GM18511 (cell line): ENCODE data around the gene GSPT1.

ENCODE experiments used
- ATAC-seq: cut with Tn5 transposase; IDR thresholded peaks from one replicate; pipeline ENCODE4 v1.9.1; 2021; ENCODE audit warnings: mild to moderate bottlenecking, moderate library complexity; ENCODE audit not compliant: unreplicated experiment

GSPT1 gene

GRCh38 chr16:11913425-11914079 is 2.2 kb downstream of the GSPT1 start:
- no peak for ATAC-seq

- ATAC-seq = no peak
Measured at GRCh38 chr16:11909653-11910545, 5.9 kb downstream of the GSPT1 start.

GRCh38 chr16:11907160-11907970 is 8.4 kb downstream of the GSPT1 start:
- ATAC-seq = no peak

GRCh38 chr16:11903906-11904305 is 11.8 kb downstream of the GSPT1 start:
- no peak for ATAC-seq

GRCh38 chr16:11901091-11901490 is 14.7 kb downstream of the GSPT1 start:
- no peak for ATAC-seq

- no peak for ATAC-seq
Measured at GRCh38 chr16:11896486-11897176, 19.1 kb downstream of the GSPT1 start.

- ATAC-seq = no peak
Measured at GRCh38 chr16:11893571-11893970, 22.2 kb downstream of the GSPT1 start.

- ATAC-seq = no peak
Measured at GRCh38 chr16:11892761-11893160, 23.0 kb downstream of the GSPT1 start.

GRCh38 chr16:11890231-11890965 is 25.4 kb downstream of the GSPT1 start:
- ATAC-seq = no peak

- no peak for ATAC-seq
Measured at GRCh38 chr16:11886881-11887280, 28.9 kb downstream of the GSPT1 start.

- no peak for ATAC-seq
Measured at GRCh38 chr16:11884035-11884434, 31.7 kb downstream of the GSPT1 start.

GRCh38 chr16:11880007-11880406 is 35.7 kb downstream of the GSPT1 start:
- ATAC-seq = no peak

- no peak for ATAC-seq
Measured at GRCh38 chr16:11877374-11877773, 38.4 kb downstream of the GSPT1 start.

- no peak for ATAC-seq
Measured at GRCh38 chr16:11876306-11876705, 39.5 kb downstream of the GSPT1 start.

GRCh38 chr16:11875721-11876120 is 40.0 kb downstream of the GSPT1 start:
- no peak for ATAC-seq

GRCh38 chr16:11871193-11871592 is 44.6 kb downstream of the GSPT1 start:
- no peak for ATAC-seq

GRCh38 chr16:11870399-11870798 is 45.4 kb downstream of the GSPT1 start:
- no peak for ATAC-seq

GRCh38 chr16:11869353-11870228 is 46.2 kb downstream of the GSPT1 start:
- ATAC-seq = no peak

- ATAC-seq = no peak
Measured at GRCh38 chr16:11868412-11868980, 47.3 kb downstream of the GSPT1 start.
